IMR-90 (cell line): Measurements from ENCODE around the gene PIP5K1B. TPM values are rescaled to one million over a fixed set of nuclear protein-coding genes. Genes with fewer than 3 reads are reported as not detected.

Experiments used
- ATAC-seq: fragments of 200-7000 bp; cut with Tn5 transposase; 2 replicates; pipeline ENCODE4 v1.9.1; 2020; ENCODE audit warnings: low read depth, mild to moderate bottlenecking, moderate library complexity
- BruUV-seq: library from RNA; stranded (reverse); fragments of 400-500 nt; replicated peaks from 2 replicates; lab custom pipeline; 2021; lab: Mats Ljungman, UMichigan
- CTCF ChIA-PET: fragments of 300-600 bp; formaldehyde crosslinking; extraction: SDS; loops from one replicate; lab custom pipeline; 2021; ENCODE audit warnings: antibody characterized with exemption; lab: Yijun Ruan, JAX
- POLR2A ChIA-PET: fragments of 300-600 bp; sonication (Branson Sonifier 250); formaldehyde crosslinking; loops from one replicate; lab custom pipeline; 2022; ENCODE audit warnings: antibody characterized with exemption; ENCODE audit not compliant: unreplicated experiment; lab: Charles Lee
- DNase-seq: peaks from one replicate; pipeline ENCODE4 v3.0.0; 2013
- H2AFZ ChIP-seq: replicated peaks from 2 replicates; pipeline ENCODE3; 2013; ENCODE audit warnings: low read length, mild to moderate bottlenecking; ENCODE audit not compliant: poor library complexity
- H2AK5ac ChIP-seq: 2 replicates; pipeline ENCODE4 v1.6.1; 2013; ENCODE audit warnings: low read depth, low read length, inconsistent platforms
- H2AK9ac ChIP-seq: replicated peaks from 2 replicates; pipeline ENCODE3; 2013; ENCODE audit warnings: mild to moderate bottlenecking, low read depth, low read length, moderate library complexity; ENCODE audit not compliant: poor library complexity
- H2BK120ac ChIP-seq: 2 replicates; pipeline ENCODE4 v1.6.1; 2013; ENCODE audit warnings: low read depth, low read length, inconsistent platforms
- H2BK15ac ChIP-seq: 3 replicates; pipeline ENCODE4 v1.6.1; 2013; ENCODE audit warnings: low read depth, low read length, inconsistent platforms
- H2BK20ac ChIP-seq: 2 replicates; pipeline ENCODE4 v1.6.1; 2013; ENCODE audit warnings: low read depth, mild to moderate bottlenecking, inconsistent platforms, low read length, moderate library complexity
- H2BK5ac ChIP-seq: 2 replicates; pipeline ENCODE4 v1.6.1; 2013; ENCODE audit warnings: mild to moderate bottlenecking, low read depth, low read length, inconsistent platforms; ENCODE audit not compliant: poor library complexity, severe bottlenecking
- H3K14ac ChIP-seq: replicated peaks from 2 replicates; pipeline ENCODE4 v1.6.1; 2013; ENCODE audit warnings: low read depth, low read length, inconsistent platforms
- H3K18ac ChIP-seq: 2 replicates; pipeline ENCODE4 v1.6.1; 2013; ENCODE audit warnings: low read depth, low read length, control low read depth
- H3K23ac ChIP-seq: 2 replicates; pipeline ENCODE4 v1.6.1; 2013; ENCODE audit warnings: low read depth, low read length, inconsistent platforms
- H3K27ac ChIP-seq: 2 replicates; pipeline ENCODE4 v1.5.1; 2013; ENCODE audit warnings: mild to moderate bottlenecking, control low read depth, low read length; ENCODE audit not compliant: insufficient read depth
- H3K27me3 ChIP-seq: 2 replicates; pipeline ENCODE4 v1.6.1; 2013; ENCODE audit warnings: low read length; ENCODE audit not compliant: control insufficient read depth, insufficient read depth
- H3K36me3 ChIP-seq: 2 replicates; pipeline ENCODE4 v1.6.1; 2013; ENCODE audit warnings: low read length, mixed read lengths; ENCODE audit not compliant: control insufficient read depth, insufficient read depth
- H3K4ac ChIP-seq: 2 replicates; pipeline ENCODE4 v1.6.1; 2013; ENCODE audit warnings: low read depth, low read length, inconsistent platforms
- H3K4me1 ChIP-seq: 2 replicates; pipeline ENCODE4 v1.6.1; 2013; ENCODE audit warnings: low read length, mixed read lengths; ENCODE audit not compliant: control insufficient read depth, insufficient read depth
- H3K4me2 ChIP-seq: 2 replicates; pipeline ENCODE4 v1.6.1; 2013; ENCODE audit warnings: low read depth, mild to moderate bottlenecking, control low read depth, low read length, moderate library complexity
- H3K4me3 ChIP-seq: 2 replicates; pipeline ENCODE4 v1.5.1; 2013; ENCODE audit warnings: low read depth, mild to moderate bottlenecking, control low read depth, low read length, moderate library complexity; ENCODE audit not compliant: insufficient read depth
- H3K56ac ChIP-seq: 2 replicates; pipeline ENCODE4 v1.6.1; 2013; ENCODE audit warnings: low read length, inconsistent platforms; ENCODE audit not compliant: insufficient read depth; ENCODE audit errors: extremely low read depth
- H3K79me1 ChIP-seq, 2 experiments: 2 replicates each; pipeline ENCODE4 v1.6.1; 2013; ENCODE audit warnings: low read length in 2 of 2, inconsistent platforms in 1 of 2, low read depth in 1 of 2
- H3K9ac ChIP-seq: 2 replicates; pipeline ENCODE4 v1.6.1; 2013; ENCODE audit warnings: low read depth, low read length, control low read depth
- H3K9me1 ChIP-seq: 2 replicates; pipeline ENCODE4 v1.6.1; 2013; ENCODE audit warnings: low read length, inconsistent platforms; ENCODE audit not compliant: insufficient read depth
- H3K9me3 ChIP-seq: 2 replicates; pipeline ENCODE4 v1.6.1; 2013; ENCODE audit warnings: low read length; ENCODE audit not compliant: control insufficient read depth, insufficient read depth
- H4K20me1 ChIP-seq: 2 replicates; pipeline ENCODE4 v1.6.1; 2013; ENCODE audit warnings: low read length, inconsistent platforms; ENCODE audit not compliant: insufficient read depth
- H4K5ac ChIP-seq: 2 replicates; pipeline ENCODE4 v1.6.1; 2013; ENCODE audit warnings: mild to moderate bottlenecking, low read depth, low read length, control low read depth
- H4K8ac ChIP-seq, 2 experiments: 2 replicates each; pipeline ENCODE4 v1.6.1; 2013; ENCODE audit warnings: low read depth in 2 of 2, low read length in 2 of 2, control low read depth in 1 of 2, inconsistent platforms in 1 of 2
- H4K91ac ChIP-seq: 2 replicates; pipeline ENCODE4 v1.6.1; 2013; ENCODE audit warnings: low read depth, low read length, inconsistent platforms; ENCODE audit not compliant: insufficient read depth
- FOS ChIP-seq: fragments of 150-350 bp; IDR thresholded peaks from 2 replicates; pipeline ENCODE4 v1.6.1; 2016; ENCODE audit warnings: low read depth, low read length
- MXI1 ChIP-seq: IDR thresholded peaks from 2 replicates; pipeline ENCODE4 v1.6.1; 2012; ENCODE audit warnings: low read depth, mild to moderate bottlenecking, low read length, moderate library complexity, borderline replicate concordance
- NFE2L2 ChIP-seq: fragments of 150-350 bp; IDR thresholded peaks from 2 replicates; pipeline ENCODE4 v1.6.1; 2016; ENCODE audit warnings: low read depth, mild to moderate bottlenecking, low read length
- RAD21 ChIP-seq: IDR thresholded peaks from 2 replicates; pipeline ENCODE4 v1.6.1; 2012; ENCODE audit warnings: low read length, improper control_type of control experiment
- RCOR1 ChIP-seq: IDR thresholded peaks from 2 replicates; pipeline ENCODE4 v1.6.1; 2012; ENCODE audit warnings: mild to moderate bottlenecking, low read length, improper control_type of control experiment; ENCODE audit not compliant: insufficient replicate concordance
- RFX5 ChIP-seq: IDR thresholded peaks from 2 replicates; pipeline ENCODE4 v1.8.0; 2012; ENCODE audit warnings: low read depth, mild to moderate bottlenecking, low read length, moderate library complexity
- SMC3 ChIP-seq: fragments of 150-350 bp; IDR thresholded peaks from 2 replicates; pipeline ENCODE4 v1.6.1; 2016; ENCODE audit warnings: low read depth, mild to moderate bottlenecking, antibody characterized with exemption, low read length, moderate library complexity
- WGBS, 2 experiments: methylation state at CpG; one replicate each; pipeline versions ENCODE4 v1.1.5 to v1.1.7; 2013; ENCODE audit warnings: missing lambda C conversion rate in 2 of 2; ENCODE audit not compliant: insufficient read length in 1 of 2; ENCODE audit errors: extremely low coverage in 2 of 2; 5-methylcytosine and 5-hydroxymethylcytosine counted together
- dilution Hi-C: fragments of 300-500 bp; cut with HindIII; formaldehyde crosslinking; loops from one replicate; pipeline ENCODE4 v1.14.3; 2018; ENCODE audit warnings: low sequenced_read_pairs; ENCODE audit not compliant: unreplicated experiment
- in situ Hi-C: fragments of 300-500 bp; cut with MboI; formaldehyde crosslinking; loops from 3 replicates; pipeline ENCODE4 v1.14.3; 2019; ENCODE audit warnings: low sequenced_read_pairs, inconsistent platforms, mixed read lengths
- intact Hi-C: fragments of 100-400 bp; cut with micrococcal nuclease; formaldehyde crosslinking; loops from 2 replicates; pipeline ENCODE4 v1.10.0; 2022
- polyA plus RNA-seq, 3 experiments: library from polyadenylated mRNA; depleted of rRNA; stranded (reverse); fragments of >200 nt; gene quantifications; 2 replicates each; pipeline ENCODE4 v1.2.3, GENCODE V29; 2012; ENCODE audit warnings: low replicate concordance in 1 of 3
- total RNA-seq: library from RNA; depleted of rRNA; stranded (reverse); fragments of >200 nt; gene quantifications from 2 replicates; pipeline ENCODE4 v1.2.3, GENCODE V29; 2012

The PIP5K1B gene
- total and polyA plus RNA-seq, 2 of the 4 experiments (the other 2 are of a cell fraction) = not detected

DNA sequence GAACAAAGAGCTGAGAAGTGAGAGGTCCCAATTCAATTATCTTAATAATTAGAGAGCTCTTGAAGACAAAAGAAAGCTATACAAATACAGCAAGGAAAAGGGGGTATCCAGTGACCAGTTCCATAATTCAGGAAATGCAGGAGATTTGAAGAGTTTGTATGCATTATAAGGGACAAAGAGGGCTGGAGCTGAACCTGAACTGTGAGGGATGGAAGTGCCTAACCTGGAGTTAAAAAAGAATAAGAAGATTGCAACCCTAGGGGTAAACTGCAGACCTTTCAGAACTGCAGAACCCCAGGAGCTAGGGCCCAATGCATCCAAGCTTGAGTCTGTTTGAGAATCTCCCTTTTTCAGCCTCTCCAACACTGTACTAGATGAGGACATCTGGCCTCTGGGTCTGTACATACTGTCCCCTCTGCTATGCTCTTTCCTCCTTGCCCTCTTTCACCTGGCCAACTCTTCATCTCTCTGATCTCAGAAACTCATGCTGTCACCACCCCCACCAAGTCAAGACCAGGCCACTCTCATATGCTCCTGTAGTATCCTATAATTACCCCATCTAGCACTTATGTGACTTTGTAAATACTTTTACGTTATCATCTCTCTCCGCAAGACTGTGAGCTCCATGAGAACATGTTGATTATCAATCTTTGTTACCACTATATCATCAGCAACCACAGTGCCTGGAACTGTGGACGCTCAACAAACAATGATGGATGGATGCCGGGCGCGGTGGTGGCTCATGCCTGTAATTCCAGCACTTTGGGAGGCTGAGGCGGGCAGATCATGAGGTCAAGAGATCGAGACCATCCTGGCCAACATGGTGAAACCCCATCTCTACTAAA, 315.5 kb downstream of the PIP5K1B start:
- no peak for TF ChIP-seq RFX5
- TF ChIP-seq SMC3 = no peak
- no peak for TF ChIP-seq MXI1
- TF ChIP-seq NFE2L2 = no peak
- no peak for TF ChIP-seq RAD21
- TF ChIP-seq RCOR1 = no peak
- TF ChIP-seq FOS = no peak
- Histone ChIP-seq H3K18ac (no peak overlapping the region), H3K4me3 (no peak overlapping the region), H3K14ac (no peak overlapping the region), H2BK15ac (no peak overlapping the region), H3K27me3 (peaks cover 16% of the 10 kb centered on the region), H2BK5ac (no peak overlapping the region), H4K20me1 (no peaks in the 10 kb centered on the region), H3K79me1 (no peaks in the 10 kb centered on the region), H2BK20ac (no peak overlapping the region), H4K5ac (no peak overlapping the region), H2AK9ac (no peak overlapping the region), H3K4ac (no peak overlapping the region), H2BK120ac (no peak overlapping the region), H4K8ac (no peak overlapping the region), H3K56ac (no peak overlapping the region), H2AK5ac (no peak overlapping the region), H4K91ac (no peak overlapping the region), H3K36me3 (no peaks in the 10 kb centered on the region), H3K9me3 (no peaks in the 10 kb centered on the region), H3K27ac (no peak overlapping the region), H3K4me2 (no peak overlapping the region), H3K4me1 (no peaks in the 10 kb centered on the region), H3K9me1 (no peaks in the 10 kb centered on the region), H3K9ac (no peak overlapping the region), H3K23ac (no peak overlapping the region), H2AFZ (no peak overlapping the region)
- dilution Hi-C loops = no loop called here
- POLR2A ChIA-PET = no interaction called here
- BruUV-seq = no TSS peak
- DNase-seq (no peak), ATAC-seq (no peak)
- intact Hi-C loops = loop anchor here (1.0 to 10.0 kb wide), 2 partner anchors 159 to 316 kb away; partner anchors contain the start of gene PIP5K1B
- CTCF ChIA-PET = interaction anchor here (0.6 kb wide), 1 partner anchor 194 kb away, joined by 7 read pairs; no protein-coding TSS in a partner anchor
- in situ Hi-C loops = no loop called here
- WGBS, 2 experiments = no CpG with 5 or more reads among the region's 8 CpGs
